GM12878 (cell line): ENCODE results near the gene COL15A1. TPM values are rescaled to one million over a fixed set of nuclear protein-coding genes. Genes with fewer than 3 reads are reported as not detected.

Source experiments
- ATAC-seq: fragments of 200-7000 bp; cut with Tn5 transposase; 3 replicates; pipeline ENCODE4 v1.9.1; 2020; ENCODE audit warnings: mild to moderate bottlenecking, moderate library complexity
- BruUV-seq: library from RNA; stranded (reverse); fragments of 400-500 nt; replicated peaks from 2 replicates; lab custom pipeline; 2021; lab: Mats Ljungman, UMichigan
- CTCF ChIA-PET: fragments of 300-600 bp; sonication (Branson Sonifier 250); formaldehyde crosslinking; extraction: SDS; loops from one replicate; lab custom pipeline; 2021; ENCODE audit warnings: inconsistent platforms; lab: Yijun Ruan, JAX
- POLR2A ChIA-PET: fragments of 350-600 bp; formaldehyde crosslinking; extraction: SDS; loops from one replicate; lab custom pipeline; 2021; ENCODE audit warnings: inconsistent platforms; lab: Charles Lee
- RAD21 ChIA-PET: fragments of 300-600 bp; sonication (Branson Sonifier 250); formaldehyde crosslinking; loops from one replicate; lab custom pipeline; 2023; ENCODE audit warnings: antibody characterized with exemption; ENCODE audit not compliant: unreplicated experiment; lab: Charles Lee
- SMC1A ChIA-PET: fragments of 300-600 bp; sonication (Branson Sonifier 250); formaldehyde crosslinking; loops from one replicate; lab custom pipeline; 2023; ENCODE audit not compliant: unreplicated experiment, uncharacterized antibody; lab: Charles Lee
- DNase-seq: peaks from one replicate; pipeline ENCODE4 v3.0.0-alpha.2; 2011; ENCODE audit warnings: low read depth, low spot score
- FAIRE-seq: peaks from 3 replicates; lab custom pipeline; 2011; peaks lifted over from hg19 to GRCh38; lab: Jason Lieb, UNC
- H2AFZ ChIP-seq: 2 replicates; pipeline ENCODE4 v1.6.0; 2011; ENCODE audit warnings: low read depth, low read length, control low read depth; ENCODE audit not compliant: control insufficient read depth
- H3K27ac ChIP-seq: 2 replicates; pipeline ENCODE4 v1.5.1; 2011; ENCODE audit warnings: control low read depth; ENCODE audit not compliant: control insufficient read depth, insufficient read depth
- H3K27me3 ChIP-seq, 2 experiments: replicated peaks in 1 of 2; 2 replicates each; pipeline versions ENCODE4 v1.6.0 to v1.6.1; 2011; ENCODE audit warnings: low read length in 1 of 2; ENCODE audit not compliant: control insufficient read depth in 2 of 2, insufficient read depth in 2 of 2
- H3K36me3 ChIP-seq, 2 experiments: 2 replicates each; pipeline ENCODE4 v1.5.1; 2011; ENCODE audit warnings: low read length in 1 of 2; ENCODE audit not compliant: control insufficient read depth in 2 of 2, insufficient read depth in 2 of 2
- H3K4me1 ChIP-seq: 2 replicates; pipeline ENCODE4 v1.6.1; 2011; ENCODE audit warnings: mild to moderate bottlenecking, low read length, moderate library complexity, mixed read lengths; ENCODE audit not compliant: control insufficient read depth, insufficient read depth
- H3K4me2 ChIP-seq: 2 replicates; pipeline ENCODE4 v1.6.0; 2011; ENCODE audit warnings: control low read depth; ENCODE audit not compliant: control insufficient read depth, insufficient read depth
- H3K4me3 ChIP-seq: fragments of 200-600 bp; sonication (generic); 2 replicates; pipeline ENCODE4 v1.5.1; 2016
- H3K79me2 ChIP-seq: 2 replicates; pipeline ENCODE4 v1.6.0; 2011; ENCODE audit warnings: low read length; ENCODE audit not compliant: control insufficient read depth, insufficient read depth
- H3K9ac ChIP-seq: 2 replicates; pipeline ENCODE4 v1.8.0; 2011; ENCODE audit warnings: low read length, control low read depth, mixed read lengths; ENCODE audit not compliant: control insufficient read depth, insufficient read depth
- H3K9me3 ChIP-seq: replicated peaks from 3 replicates; pipeline ENCODE4 v1.5.1; 2011; ENCODE audit warnings: mild to moderate bottlenecking, low read length; ENCODE audit not compliant: control insufficient read depth, insufficient read depth
- H4K20me1 ChIP-seq: 2 replicates; pipeline ENCODE4 v1.6.0; 2011; ENCODE audit not compliant: control insufficient read depth, insufficient read depth
- REST ChIP-seq: IDR thresholded peaks from 2 replicates; pipeline ENCODE4 v1.6.1; 2012; ENCODE audit warnings: mild to moderate bottlenecking, low read depth, low read length
- WGBS: methylation state at CpG from one replicate; pipeline ENCODE4 v1.1.6; 2016; ENCODE audit warnings: low lambda C conversion rate; ENCODE audit not compliant: insufficient replicate concordance, insufficient coverage; ENCODE audit errors: missing lambda C conversion rate; 5-methylcytosine and 5-hydroxymethylcytosine counted together
- in situ Hi-C: fragments of 300-500 bp; cut with MboI; formaldehyde crosslinking; loops from 9 replicates; pipeline ENCODE4 v1.14.3; 2018; ENCODE audit warnings: mixed read lengths
- intact Hi-C: fragments of 100-400 bp; cut with micrococcal nuclease; formaldehyde crosslinking; loops from one replicate; pipeline ENCODE4 v1.14.2; 2022; ENCODE audit not compliant: unreplicated experiment
- polyA plus RNA-seq, 11 experiments: library from polyadenylated mRNA; depleted of rRNA in 4 of 11; unstranded in 6 of 11; stranded (reverse) in 5 of 11; fragments of >200 nt; fragmentation: Nextera tagmentation in 4 of 11; fragmentation: Illumina TruSeq in 1 of 11; extraction: Ambion mirVana in 4 of 11; extraction: Trizol in 1 of 11; gene quantifications; 1 replicate in 1 of 11; 2 replicates in 10 of 11; pipeline versions ENCODE4 v1.2.1 to v1.2.3, GENCODE V29; 2011 to 2016; ENCODE audit warnings: inconsistent platforms in 2 of 11, missing spikeins in 2 of 11, low read depth in 1 of 11
- total RNA-seq, 4 experiments: library from RNA; depleted of rRNA in 3 of 4; stranded (reverse); fragments of >200 nt in 3 of 4; fragmentation: Illumina TruSeq in 1 of 4; extraction: Trizol in 1 of 4; gene quantifications; 2 replicates each; pipeline versions ENCODE4 v1.2.1 to v1.2.3, GENCODE V29; 2013 to 2021

COL15A1 gene
- total and polyA plus RNA-seq, 10 of the 15 experiments (the other 5 are each of a cell fraction or from before 2014, with no cell fraction given) = 0.01 to 0.28 (median 0.06) TPM; not detected in 2

GRCh38 chr9:98968601-98969337 lies 25.1 kb downstream of the COL15A1 start:
- Histone ChIP-seq H3K27me3 (no peaks in the 10 kb centered on the region; a peak in 1 of 4 replicates), H3K4me3 (no peak overlapping the region), H3K79me2 (no peaks in the 10 kb centered on the region), H4K20me1 (no peaks in the 10 kb centered on the region), H3K9me3 (no peaks in the 10 kb centered on the region), H3K9ac (no peak overlapping the region), H3K4me1 (no peaks in the 10 kb centered on the region), H3K27ac (no peak overlapping the region), H2AFZ (no peak overlapping the region), H3K4me2 (no peak overlapping the region), H3K36me3 (no peaks in the 10 kb centered on the region)
- SMC1A ChIA-PET = no interaction called here
- intact Hi-C loops = no loop called here
- RAD21 ChIA-PET = no interaction called here
- POLR2A ChIA-PET = no interaction called here
- CTCF ChIA-PET = interaction anchor here (0.6 kb wide), 2 partner anchors 9 to 1076 kb away, joined by 3 read pairs; no protein-coding TSS in a partner anchor
- 32% methylated on average over 6 of the region's 6 CpGs for WGBS
- TF ChIP-seq REST = no peak
- BruUV-seq = no TSS peak
- in situ Hi-C loops = no loop called here
- ATAC-seq = no peak
- FAIRE-seq = no peak
- DNase-seq = no peak
